GM12801 (cell line): ENCODE data around the gene CNOT6L.

Experiments used
- TF ChIP-seq, protein P1 (sequence below): IDR thresholded peaks from one replicate; pipeline ENCODE4 v1.5.1; 2011; ENCODE audit warnings: control low read depth; ENCODE audit not compliant: insufficient read length; ENCODE audit errors: extremely low read depth

CNOT6L gene

DNA sequence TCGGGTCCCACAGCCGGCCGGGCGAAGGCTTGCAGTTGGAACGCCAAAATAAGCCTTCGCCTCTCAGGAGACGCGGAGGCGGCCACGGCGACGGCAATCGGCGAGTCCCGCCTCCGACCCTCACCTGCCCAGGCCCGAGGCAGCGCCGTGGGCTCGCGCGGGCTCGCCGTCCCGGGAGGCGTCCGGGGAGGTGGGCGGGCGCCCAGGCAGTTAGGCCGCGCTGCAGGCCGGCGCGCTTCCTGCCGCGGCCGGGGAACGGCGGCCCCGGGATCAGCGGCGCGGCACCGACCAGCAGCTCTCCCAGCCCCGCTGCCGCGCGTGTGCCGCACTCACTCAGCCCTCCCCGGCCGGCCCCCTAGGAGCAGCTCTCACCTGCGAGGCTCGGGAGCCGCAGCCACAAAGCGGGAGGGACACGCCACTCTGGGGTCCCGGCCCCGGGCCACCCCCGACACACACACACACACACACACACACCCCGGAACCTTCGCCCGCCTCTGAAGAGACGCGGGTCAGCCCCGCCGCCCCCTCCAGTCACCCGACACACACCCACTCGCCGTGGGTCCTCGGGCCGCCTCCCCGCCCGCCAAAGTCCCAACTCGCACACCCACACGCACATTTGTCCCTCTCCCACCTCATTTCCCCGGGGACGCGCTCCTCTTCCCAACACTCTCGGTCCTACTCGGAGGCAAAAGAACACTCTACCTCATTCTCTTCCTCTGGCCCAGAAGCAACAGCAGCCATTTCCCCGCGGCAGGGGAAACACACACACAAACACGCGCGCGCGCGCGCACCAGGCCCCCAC, at the start of gene CNOT6L:
CNOT6L (minus strand) TSS at position 767 of the 802 bp plus-strand sequence; CDS start at position 707, 60 bp downstream.
- TF ChIP-seq, protein P1, sequence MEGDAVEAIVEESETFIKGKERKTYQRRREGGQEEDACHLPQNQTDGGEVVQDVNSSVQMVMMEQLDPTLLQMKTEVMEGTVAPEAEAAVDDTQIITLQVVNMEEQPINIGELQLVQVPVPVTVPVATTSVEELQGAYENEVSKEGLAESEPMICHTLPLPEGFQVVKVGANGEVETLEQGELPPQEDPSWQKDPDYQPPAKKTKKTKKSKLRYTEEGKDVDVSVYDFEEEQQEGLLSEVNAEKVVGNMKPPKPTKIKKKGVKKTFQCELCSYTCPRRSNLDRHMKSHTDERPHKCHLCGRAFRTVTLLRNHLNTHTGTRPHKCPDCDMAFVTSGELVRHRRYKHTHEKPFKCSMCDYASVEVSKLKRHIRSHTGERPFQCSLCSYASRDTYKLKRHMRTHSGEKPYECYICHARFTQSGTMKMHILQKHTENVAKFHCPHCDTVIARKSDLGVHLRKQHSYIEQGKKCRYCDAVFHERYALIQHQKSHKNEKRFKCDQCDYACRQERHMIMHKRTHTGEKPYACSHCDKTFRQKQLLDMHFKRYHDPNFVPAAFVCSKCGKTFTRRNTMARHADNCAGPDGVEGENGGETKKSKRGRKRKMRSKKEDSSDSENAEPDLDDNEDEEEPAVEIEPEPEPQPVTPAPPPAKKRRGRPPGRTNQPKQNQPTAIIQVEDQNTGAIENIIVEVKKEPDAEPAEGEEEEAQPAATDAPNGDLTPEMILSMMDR: no peak

- TF ChIP-seq, protein P1: no peak
These were observed 46.1 kb upstream of the CNOT6L start for GRCh38 chr4:77865259-77865658.

DNA sequence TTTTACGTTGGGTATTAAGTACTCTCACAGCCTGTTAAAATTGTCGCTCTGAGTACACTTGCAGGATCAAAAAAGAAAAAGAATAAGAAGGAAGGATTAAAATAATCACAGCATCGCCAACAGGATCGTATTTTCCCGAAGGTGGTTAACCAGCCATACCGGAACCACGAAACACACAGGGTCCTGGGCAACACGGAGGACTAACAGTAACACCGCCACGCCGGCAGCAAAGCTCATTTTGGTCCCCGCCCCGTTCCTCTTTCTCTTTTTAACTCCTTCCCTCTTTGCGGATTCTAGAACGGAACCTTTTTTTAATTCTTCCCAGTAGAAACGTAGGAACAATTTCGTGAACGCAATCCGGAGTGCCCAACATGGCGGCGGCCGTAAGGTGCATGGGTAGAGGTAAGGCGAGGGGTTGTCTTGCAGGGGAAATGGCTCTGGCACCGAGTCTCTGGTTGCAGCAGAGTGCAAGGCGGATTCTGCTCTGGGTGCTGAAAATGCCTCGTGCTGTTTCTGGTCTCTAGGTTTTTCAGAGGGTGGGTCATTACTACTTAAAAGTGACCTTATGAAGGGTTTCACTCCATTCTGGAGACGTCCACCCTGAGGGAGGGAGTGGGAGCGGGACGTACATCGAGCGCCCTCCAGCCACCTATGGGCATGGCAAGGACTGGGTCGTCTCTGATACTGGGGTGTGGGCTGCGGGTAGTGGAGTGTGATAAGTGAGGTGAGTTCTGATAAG, 43.5 kb upstream of the CNOT6L start, which contains the start of gene MRPL1:
MRPL1 (plus strand) TSS at position 353 of the 739 bp plus-strand sequence; CDS start at position 372, 19 bp downstream.
- TF ChIP-seq, protein P1: no peak

- TF ChIP-seq, protein P1: no peak
These were observed 42.3 kb upstream of the CNOT6L start for GRCh38 chr4:77861495-77861894.

DNA sequence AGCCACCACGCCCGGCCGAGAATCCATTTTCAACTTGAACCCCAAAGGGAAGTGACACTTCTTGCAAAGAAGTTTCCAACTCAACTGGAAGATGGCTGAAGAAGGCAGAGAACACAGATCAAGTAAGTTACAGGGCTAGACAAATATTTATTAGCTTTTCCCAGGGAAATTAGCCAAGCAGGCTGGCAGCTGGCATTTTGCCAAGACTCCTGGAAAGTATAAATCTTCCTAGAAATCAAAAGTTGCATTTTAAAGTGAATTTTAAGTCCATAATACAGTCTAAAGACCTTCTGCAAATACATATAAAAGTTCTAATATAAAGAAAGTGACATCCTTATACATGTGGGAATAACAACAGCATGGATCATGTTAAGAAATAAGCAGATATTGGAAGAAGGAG, 40.1 kb upstream of the CNOT6L start:
- TF ChIP-seq, protein P1: no peak

DNA sequence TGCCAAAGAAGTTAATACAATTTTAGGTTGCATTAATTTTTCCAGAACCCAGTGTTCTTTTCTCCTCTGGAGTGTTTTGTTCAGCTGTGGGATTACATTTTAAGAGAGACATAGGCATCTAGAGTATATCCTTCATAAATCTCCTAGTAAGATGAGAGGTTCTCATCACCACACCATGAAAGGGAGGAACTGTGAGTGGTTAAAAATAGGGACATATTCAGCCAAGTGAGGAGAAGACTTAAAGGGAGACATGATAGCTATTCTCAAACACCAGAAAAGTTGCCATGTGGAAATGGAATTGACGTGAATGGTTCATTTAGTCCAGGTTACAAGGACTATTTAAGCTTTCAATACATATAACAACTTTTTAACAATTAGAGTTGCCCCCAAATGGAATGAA, 37.0 kb upstream of the CNOT6L start:
- TF ChIP-seq, protein P1: no peak

- TF ChIP-seq, protein P1: no peak
These were observed 35.4 kb upstream of the CNOT6L start for GRCh38 chr4:77854431-77855111.
